ENCODE measurements around the gene PSMD3.
A peak's percentile ranks its signal among the peaks of the same experiment; 100 is the strongest.

Gene PSMD3

DNA sequence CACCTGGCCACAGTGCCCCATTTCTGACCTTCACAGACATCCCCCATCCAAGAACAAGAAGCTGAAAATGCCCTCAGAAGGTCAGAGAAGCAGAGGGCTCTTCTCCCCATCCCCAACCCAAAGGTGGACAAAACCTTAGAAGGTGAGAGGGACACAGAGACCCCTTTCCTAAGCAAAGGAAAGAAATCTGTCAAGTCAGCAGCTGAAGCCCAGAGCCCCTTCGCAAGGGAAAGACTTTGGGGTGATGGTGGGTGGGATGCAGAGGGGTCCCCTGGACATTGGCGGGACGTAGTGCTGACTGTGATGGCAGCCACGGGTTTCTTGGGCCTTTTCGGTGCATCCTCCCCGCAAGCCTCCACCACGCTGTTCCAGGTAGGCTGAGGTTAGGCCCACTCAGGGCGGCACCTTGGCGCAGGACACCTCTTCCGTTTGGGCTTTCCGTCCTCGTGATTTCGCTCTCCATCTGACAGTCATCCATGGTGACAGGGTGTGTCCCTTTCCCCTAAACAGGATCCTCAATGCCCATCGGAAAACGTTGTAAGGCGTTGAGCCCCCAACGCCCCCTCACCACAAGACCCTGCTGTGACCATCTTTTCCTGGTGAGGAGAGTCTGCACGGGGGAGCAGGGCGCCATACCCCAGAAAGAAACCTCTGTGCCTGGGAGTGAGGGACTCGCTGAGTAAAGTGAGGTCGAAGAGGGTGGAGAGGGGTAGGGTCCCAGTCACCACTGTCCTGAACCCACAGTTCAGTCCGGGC is 28.5 kb upstream of the PSMD3 start:
- TF ChIP-seq ZFX (IDR thresholded peaks at IDR 0.05; ENCODE audit: borderline replicate concordance): no peak
- TF ChIP-seq, protein P1, sequence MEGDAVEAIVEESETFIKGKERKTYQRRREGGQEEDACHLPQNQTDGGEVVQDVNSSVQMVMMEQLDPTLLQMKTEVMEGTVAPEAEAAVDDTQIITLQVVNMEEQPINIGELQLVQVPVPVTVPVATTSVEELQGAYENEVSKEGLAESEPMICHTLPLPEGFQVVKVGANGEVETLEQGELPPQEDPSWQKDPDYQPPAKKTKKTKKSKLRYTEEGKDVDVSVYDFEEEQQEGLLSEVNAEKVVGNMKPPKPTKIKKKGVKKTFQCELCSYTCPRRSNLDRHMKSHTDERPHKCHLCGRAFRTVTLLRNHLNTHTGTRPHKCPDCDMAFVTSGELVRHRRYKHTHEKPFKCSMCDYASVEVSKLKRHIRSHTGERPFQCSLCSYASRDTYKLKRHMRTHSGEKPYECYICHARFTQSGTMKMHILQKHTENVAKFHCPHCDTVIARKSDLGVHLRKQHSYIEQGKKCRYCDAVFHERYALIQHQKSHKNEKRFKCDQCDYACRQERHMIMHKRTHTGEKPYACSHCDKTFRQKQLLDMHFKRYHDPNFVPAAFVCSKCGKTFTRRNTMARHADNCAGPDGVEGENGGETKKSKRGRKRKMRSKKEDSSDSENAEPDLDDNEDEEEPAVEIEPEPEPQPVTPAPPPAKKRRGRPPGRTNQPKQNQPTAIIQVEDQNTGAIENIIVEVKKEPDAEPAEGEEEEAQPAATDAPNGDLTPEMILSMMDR (IDR thresholded peaks at IDR 0.05): no peak
- H3K27ac ChIP-seq: no peak overlapping the region

DNA sequence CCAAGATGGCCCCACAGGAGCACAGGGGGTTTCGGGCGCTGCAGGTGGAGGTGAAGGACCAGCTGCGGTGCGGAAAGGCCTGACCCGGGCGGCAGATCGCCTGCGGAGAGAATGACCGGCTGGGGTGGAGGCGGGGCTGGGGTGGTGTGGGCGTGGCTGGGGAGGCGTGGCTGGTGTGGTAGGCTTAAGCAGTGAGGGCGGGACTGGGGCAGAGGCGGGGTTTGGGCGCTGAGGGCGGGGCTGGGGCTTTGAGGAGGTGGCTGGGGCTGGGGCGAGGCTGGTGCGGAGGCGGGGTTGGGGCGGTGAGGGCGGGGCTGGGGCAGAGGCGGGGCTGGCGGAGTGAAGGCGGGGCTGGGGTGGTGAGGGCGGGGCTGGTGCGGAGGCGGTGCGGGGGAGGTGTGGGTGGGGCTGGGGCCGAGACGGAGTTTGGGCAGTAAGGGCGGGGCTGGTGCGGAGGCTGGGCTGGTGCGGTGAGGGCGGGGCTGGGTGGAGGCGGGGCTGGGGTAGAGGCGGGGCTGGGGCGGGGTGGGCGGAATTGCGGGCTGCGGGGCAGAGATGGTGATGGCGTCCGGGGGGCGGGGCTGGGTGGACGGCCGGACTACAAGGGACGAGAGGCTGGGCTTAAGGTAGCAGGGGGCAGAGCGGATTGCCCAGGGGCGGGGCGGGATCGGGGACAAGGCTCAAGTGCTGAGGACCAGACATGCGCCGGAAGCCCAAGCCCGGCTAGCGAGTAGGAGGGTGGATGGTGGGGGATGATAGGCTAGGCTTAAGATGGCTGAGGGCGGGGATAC is 27.7 kb upstream of the PSMD3 start:
- no peak for TF ChIP-seq ZFX (IDR thresholded peaks at IDR 0.05; ENCODE audit: borderline replicate concordance)
- TF ChIP-seq, protein P1 (IDR thresholded peaks at IDR 0.05): no peak
- peak overlapping the region; percentile 62 for H3K27ac ChIP-seq

DNA sequence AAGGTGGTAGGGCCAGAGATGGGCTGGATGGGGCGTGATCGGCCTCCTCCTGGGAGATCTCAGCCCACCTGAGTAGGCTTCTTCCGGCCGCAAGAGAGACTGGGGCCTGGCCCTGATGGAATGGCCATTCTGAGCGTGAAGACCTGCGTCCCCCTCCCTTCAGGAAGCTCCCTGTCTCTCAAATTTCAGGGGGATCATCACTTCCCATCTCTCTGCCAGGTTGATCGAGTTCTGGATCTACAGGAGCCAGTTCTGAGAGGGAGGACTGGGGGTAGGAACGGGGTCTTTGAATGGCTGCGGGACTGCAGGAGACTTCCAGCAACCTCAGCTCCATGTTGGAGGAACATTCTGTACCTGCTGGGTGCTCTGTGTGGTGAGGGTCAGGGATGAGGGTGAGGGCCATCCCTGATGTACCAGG is 27.1 kb upstream of the PSMD3 start:
- H3K27ac ChIP-seq: peak overlapping the region; percentile 62
- no peak for TF ChIP-seq ZFX (IDR thresholded peaks at IDR 0.05; ENCODE audit: borderline replicate concordance)
- TF ChIP-seq, protein P1 (IDR thresholded peaks at IDR 0.05): no peak

DNA sequence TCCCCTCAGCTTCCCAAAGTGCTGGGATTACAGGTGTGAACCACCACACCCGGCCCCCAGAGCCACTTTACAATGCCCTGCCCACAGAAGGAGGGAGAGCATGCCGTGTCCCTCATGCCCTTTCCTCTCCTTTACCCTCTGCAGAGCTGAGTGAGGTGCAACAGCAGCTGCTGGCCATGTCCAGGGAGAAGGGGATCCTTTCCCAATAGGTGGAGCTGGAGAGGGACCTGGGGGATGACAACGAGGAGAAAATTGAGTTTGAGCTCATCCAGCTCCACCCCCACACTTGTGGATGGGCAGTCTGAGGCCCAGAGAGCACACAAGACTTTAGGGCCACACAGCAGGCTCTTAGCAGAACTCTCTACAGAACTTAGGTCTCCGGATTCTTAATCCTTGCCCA is 25.7 kb upstream of the PSMD3 start:
- no peak overlapping the region for H3K27ac ChIP-seq
- TF ChIP-seq ZFX (IDR thresholded peaks at IDR 0.05; ENCODE audit: borderline replicate concordance): no peak
- TF ChIP-seq, protein P1 (IDR thresholded peaks at IDR 0.05): no peak

DNA sequence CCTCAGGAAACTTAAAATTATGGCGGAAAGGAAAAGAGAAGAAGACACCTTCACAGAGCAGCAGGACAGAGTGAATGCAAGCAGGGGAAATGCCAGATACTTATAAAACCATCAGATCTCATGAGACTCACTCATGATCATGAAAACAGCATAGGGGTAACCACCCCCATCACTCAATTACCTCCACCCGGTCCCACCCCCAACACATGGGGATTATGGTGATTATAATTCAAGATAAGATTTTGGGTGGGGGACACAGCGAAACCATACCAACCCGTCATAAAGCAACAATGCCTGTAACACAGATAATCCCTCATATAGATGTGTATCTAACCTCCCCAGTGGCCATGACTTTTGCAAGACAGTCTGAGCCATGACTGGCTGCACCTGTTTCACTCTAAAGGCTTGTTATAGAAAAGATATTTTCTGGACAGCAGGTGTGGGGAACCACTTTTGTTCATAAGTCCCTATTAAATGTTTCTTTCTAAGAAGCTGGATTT is 24.8 kb upstream of the PSMD3 start:
- no peak overlapping the region for H3K27ac ChIP-seq
- TF ChIP-seq ZFX (IDR thresholded peaks at IDR 0.05; ENCODE audit: borderline replicate concordance): no peak
- TF ChIP-seq, protein P1 (IDR thresholded peaks at IDR 0.05): no peak

DNA sequence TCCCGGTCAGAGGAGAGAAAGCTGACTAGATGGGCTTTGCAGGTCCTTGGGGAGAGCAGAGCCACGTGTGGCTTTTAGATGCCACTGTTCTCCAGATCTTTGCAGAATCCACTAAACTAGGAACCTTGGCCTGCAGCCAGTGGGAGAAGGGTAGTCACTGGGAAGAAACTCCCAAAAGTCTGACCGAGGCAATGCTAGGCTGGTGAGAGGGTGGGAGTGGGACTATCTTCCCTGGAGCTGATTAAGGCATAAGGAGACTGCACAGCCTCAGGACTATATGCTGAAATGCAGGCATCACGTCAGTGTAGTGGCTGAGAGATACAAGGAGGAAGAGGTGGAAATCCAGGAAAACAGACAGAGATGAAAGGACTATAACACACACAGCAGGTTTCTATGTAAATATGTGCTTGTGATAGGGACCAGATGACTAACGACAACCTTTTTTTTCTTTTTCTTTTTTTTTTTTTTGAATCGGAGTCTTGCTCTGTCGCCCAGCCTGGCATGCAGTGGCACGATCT is 20.0 kb upstream of the PSMD3 start:
- H3K27ac ChIP-seq: no peak overlapping the region
- TF ChIP-seq ZFX (IDR thresholded peaks at IDR 0.05; ENCODE audit: borderline replicate concordance): no peak
- TF ChIP-seq, protein P1 (IDR thresholded peaks at IDR 0.05): no peak
